GM18873 (cell line): ENCODE data around the gene IL24.

ENCODE experiments used
- ATAC-seq: cut with Tn5 transposase; IDR thresholded peaks from one replicate; pipeline ENCODE4 v1.9.1; 2021; ENCODE audit warnings: mild to moderate bottlenecking, moderate library complexity, moderate number of reproducible peaks; ENCODE audit not compliant: unreplicated experiment, low FRiP score

Gene IL24

DNA sequence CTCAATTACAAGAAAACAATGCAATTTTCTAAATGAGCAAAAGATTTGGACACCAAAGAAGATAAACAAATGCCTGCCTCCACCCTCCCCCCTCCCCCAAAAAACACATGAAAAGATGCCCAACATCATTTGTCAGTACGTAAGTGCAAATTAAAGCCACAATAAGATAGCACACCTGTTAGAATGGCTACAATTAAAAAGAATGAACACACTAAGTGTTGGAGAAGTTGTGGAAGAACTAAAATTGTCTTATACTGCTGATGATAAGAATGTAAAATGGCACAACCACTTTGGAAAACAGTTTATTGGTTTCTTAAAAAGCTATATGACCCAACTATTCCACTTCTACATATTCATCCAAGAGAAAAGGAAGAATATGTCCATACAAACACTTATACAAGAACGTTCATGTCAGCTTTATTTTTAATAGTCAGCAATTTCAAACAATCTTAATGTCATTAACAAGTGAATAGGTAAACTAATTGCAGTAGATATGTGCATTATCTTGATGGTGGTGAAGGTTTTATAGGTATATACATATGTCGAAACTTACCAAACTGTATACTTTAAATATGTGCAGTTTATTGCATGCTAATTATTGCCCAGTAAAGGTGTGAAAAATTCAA lies 21.4 kb upstream of the IL24 start:
- ATAC-seq, result no peak

DNA sequence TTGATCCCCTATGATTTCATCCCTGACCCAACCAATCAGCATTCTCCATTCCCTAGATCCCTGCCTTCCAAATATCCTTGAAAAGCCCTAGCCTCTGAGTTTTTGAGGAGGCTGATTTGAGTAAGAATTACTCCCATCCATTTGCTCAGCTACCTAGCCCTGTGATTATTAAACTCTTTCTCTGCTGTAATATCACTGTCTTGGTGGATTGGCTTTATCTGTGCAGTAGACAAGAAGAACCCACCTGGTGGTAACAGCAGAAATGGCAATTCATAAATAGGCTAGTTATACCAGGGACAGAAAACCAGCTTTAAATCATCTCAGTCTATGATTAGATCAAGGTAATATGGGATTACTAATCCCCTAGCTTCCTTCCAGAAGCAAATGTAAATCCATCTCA lies 18.8 kb upstream of the IL24 start:
- ATAC-seq, result no peak

DNA sequence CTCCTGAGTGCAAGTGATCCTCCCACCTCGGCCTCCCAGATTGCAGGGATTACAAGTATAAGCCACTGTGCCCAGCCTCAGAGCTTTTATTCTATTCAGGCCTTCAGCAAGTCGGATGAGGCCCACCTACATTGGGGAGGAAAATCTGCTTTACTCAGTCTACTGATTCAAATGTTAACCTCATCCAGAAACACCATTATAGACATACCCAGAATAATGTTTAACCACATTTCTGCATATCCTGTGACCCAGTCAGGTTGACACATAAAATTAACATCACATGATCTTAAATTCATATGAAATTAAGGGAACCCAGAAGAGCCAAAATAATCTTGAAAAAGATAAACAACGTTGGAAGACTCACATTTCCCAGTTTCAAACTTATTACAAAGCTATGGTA lies 16.9 kb upstream of the IL24 start:
- no peak for ATAC-seq

GRCh38 chr1:206882555-206882954 lies 14.7 kb upstream of the IL24 start:
- no peak for ATAC-seq

- no peak for ATAC-seq
Observed at GRCh38 chr1:206883160-206883559, 14.1 kb upstream of the IL24 start.

DNA sequence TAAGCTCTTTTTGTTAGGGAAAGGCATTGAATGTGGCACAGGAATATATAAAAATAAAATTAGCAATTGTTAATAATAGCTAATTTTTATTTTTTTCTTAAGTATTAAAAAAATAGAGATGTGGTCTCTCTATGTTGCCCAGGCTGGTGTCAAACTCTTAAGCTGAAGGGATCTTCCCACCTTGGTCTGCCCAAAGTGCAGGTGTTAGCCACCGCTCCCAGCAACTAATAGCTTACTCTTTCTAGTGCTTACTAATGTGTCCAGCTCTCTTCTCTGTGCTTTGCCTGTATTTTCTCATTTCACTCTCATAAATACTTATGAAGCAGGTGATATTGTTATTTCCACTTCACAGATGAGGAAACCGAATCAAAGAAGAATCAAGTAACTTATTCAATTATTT lies 13.4 kb upstream of the IL24 start:
- no peak for ATAC-seq

GRCh38 chr1:206885341-206886060 lies 11.7 kb upstream of the IL24 start:
- ATAC-seq, result no peak

DNA sequence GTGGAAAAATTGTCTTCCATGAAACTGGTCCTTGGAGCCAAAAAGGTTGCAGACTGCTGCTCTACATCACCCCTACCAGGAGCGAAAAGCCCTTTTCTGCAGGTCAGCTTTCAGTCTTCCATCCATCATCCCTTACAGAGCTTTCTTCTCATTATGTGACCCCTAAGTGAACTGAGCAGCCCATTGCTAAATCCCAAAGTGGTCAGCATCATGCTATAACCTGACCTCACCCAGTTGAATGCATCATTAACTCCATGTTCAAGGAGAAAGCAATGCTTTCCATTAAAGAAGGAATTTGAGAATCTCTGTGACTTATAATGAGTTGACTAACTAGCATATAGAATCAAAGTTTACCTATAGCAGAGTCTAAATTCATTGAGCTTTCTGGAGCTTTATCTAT lies 10.4 kb upstream of the IL24 start:
- ATAC-seq, result no peak

GRCh38 chr1:206887701-206888100 lies 9.5 kb upstream of the IL24 start:
- ATAC-seq, result no peak

- ATAC-seq, result no peak
Observed at GRCh38 chr1:206890125-206891060, 6.8 kb upstream of the IL24 start.

DNA sequence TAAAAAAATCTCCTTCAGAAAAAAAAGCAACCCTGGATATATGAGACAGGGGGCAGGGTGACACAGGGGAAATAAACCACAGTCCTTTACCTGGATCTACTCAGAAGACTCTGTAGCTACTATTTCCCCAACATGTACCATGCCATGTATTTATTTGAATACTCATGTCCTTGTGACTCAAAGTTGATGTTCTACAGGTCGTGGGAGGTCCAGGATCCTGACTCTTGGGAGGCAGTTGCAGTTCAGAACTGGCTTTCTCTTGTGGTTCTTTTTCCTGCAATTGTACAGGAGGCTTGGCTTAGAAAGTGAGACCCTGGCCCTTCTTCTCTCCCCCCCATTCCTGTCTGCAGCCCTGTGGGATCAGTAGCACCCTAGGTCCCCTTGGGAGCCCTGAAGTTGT lies 5.8 kb upstream of the IL24 start:
- ATAC-seq, result no peak

- no peak for ATAC-seq
Observed at GRCh38 chr1:206892351-206892984, 4.8 kb upstream of the IL24 start.

GRCh38 chr1:206893380-206893779 lies 3.9 kb upstream of the IL24 start:
- ATAC-seq, result no peak

GRCh38 chr1:206895325-206895724 lies 1.9 kb upstream of the IL24 start:
- ATAC-seq, result no peak

GRCh38 chr1:206895837-206896242 lies 1.4 kb upstream of the IL24 start:
- ATAC-seq, result no peak

- ATAC-seq, result no peak
Observed at GRCh38 chr1:206896261-206896660, 982 bp upstream of the IL24 start.

DNA sequence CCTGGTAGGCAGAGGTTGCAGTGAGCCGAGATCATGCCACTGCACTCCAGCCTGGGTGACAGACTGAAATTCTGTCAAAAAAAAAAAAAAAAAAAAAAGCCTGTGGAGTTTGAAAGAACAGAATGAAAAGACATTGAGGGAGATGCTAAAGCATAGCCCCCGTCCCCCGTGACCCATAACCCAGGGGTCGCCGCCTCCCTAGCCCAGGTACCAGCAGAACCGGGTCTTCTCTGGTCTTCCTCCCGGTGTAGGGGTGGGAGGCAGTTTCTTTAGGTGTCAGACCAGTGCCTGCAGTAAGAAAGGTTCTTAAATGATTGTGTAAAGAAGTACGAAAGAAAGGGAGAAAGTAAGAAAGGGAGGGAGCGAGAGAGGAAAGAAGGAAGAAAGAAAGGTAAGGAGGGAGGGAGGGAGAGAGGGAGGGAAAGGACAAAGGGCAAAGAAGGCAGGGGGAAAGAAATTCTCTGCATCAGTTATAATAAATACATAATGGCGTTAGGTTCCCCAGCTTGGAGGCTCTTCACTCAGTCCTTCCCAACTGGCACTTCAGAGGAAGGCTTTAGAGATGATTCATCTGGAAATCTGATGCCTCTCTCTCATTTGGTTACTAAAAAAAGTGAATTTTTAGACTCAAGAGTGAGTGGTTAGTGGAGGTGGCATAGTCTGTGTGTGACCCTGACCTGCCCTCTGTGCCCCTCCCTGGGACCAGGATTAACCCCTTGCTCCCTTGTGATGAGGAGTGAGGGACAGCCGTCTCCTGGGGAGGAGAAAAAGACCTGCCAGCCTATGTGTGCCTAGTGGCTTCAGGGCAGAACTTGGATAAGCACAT lies 1.1 kb downstream of the IL24 start:
- no peak for ATAC-seq

DNA sequence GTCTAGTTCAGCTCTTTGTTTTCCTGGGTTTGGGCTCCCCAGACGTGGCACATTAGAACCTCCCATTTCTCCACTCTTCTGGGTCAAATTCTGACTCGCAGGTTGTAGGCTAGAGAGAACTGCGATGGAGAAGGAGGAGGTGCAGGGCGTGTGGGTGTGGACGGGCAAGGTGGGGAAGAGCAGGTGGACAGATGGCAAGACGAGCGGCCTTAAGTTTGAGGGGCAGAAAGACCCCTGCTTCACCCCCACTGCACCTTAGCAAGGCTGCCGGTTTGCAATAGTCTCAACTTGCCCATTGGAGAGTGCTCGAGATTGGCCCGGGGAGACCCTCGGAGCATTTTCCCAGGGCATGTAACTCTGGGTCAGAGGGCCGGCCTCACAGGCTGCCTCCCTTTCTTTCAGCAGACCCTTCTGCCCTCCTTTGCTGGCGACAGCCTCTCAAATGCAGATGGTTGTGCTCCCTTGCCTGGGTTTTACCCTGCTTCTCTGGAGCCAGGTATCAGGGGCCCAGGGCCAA lies 1.7 kb downstream of the IL24 start:
- ATAC-seq, result no peak

DNA sequence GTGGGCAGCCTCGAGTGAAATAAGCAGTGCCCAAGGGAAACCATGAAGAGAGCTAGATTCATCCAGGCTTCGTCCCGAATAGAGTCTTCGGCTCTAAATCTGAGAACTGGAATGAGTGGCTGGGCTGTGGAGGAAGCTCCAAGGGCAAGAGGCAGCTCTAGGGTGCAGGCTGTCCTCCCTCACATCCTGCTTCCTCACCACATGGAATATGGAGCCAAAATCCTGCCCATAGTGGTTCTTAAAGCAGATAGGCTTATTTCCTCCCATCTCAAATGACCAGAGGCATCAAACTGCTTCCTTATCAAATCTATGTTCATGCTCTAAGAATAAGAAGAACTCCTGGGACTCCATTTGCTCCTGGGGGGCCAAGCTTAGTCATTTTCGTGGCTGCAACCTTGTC lies 2.5 kb downstream of the IL24 start:
- no peak for ATAC-seq

GRCh38 chr1:206900149-206900548 lies 2.9 kb downstream of the IL24 start:
- no peak for ATAC-seq
